Stimulated activated naive CD8-positive, alpha-beta T cell treated with anti-CD3 and anti-CD28 coated beads, Interleukin-15, Interleukin-2, amounts not matched to agents 100 ng/mL and 50 ng/mL, for 24 hours (primary cell): Measurements from ENCODE around the gene RTN4.

Experiments used
- H3K27ac Mint-ChIP-seq: one replicate; pipeline ENCODE4 v1.8.0; 2021; ENCODE audit warnings: mild to moderate bottlenecking, mixed read lengths
- H3K27me3 Mint-ChIP-seq: one replicate; pipeline ENCODE4 v1.8.0; 2021; ENCODE audit warnings: mixed read lengths
- H3K36me3 Mint-ChIP-seq: one replicate; pipeline ENCODE4 v1.8.0; 2021; ENCODE audit warnings: low read depth, mixed read lengths
- H3K4me1 Mint-ChIP-seq: one replicate; pipeline ENCODE4 v1.8.0; 2021; ENCODE audit warnings: low read depth, mixed read lengths
- H3K4me3 Mint-ChIP-seq: one replicate; pipeline ENCODE4 v1.8.0; 2021; ENCODE audit warnings: mild to moderate bottlenecking, mixed read lengths
- H3K9me3 Mint-ChIP-seq: one replicate; pipeline ENCODE4 v1.8.0; 2021; ENCODE audit warnings: mixed read lengths

Gene RTN4

DNA sequence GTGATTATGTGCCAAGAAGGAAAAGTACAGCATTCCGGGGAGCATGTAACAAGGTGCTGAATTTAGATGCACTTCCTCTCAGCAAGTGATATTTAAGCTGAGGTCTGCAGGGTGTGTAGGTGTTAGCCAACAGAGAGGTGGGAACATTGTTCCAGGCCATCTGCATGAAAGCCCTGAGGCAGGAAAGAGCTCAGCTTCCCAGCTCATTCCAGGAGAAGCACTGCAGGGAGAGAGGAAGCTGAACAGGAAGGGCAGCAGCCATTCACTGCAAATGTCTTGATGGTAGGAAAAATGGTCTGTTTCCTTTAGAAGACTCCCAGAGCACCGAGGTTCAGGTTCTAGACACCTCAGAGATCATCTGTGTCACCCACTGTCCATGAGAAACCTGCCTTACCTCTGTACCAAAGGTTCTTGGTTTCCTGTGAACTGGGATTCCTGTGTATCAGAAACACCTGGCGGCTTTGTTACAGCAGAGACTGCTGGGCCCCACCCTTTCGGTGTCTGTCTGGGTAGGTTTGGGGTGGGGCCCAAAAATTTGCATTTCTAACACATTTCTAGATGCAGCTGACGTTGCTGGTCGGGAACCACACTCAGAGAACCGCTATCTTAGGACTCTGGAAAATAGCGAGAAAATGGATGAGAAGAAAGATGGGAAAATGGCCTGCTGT is 84.0 kb downstream of the RTN4 start:
- no peaks in the 10 kb centered on the region for H3K27me3 Mint-ChIP-seq
- H3K4me1 Mint-ChIP-seq: peaks cover 15% of the 10 kb centered on the region
- H3K9me3 Mint-ChIP-seq: no peaks in the 10 kb centered on the region
- H3K36me3 Mint-ChIP-seq: peaks cover 14% of the 10 kb centered on the region
- no peak overlapping the region for H3K4me3 Mint-ChIP-seq
- H3K27ac Mint-ChIP-seq: no peak overlapping the region

- H3K27ac Mint-ChIP-seq: no peak overlapping the region
- H3K9me3 Mint-ChIP-seq: no peaks in the 10 kb centered on the region
- H3K4me3 Mint-ChIP-seq: no peak overlapping the region
- H3K36me3 Mint-ChIP-seq: peaks cover 17% of the 10 kb centered on the region
- no peaks in the 10 kb centered on the region for H3K27me3 Mint-ChIP-seq
- H3K4me1 Mint-ChIP-seq: peaks cover 10% of the 10 kb centered on the region
Measured at GRCh38 chr2:54965425-54965824, 84.8 kb downstream of the RTN4 start.

- Mint-ChIP-seq H3K9me3 (no peaks in the 10 kb centered on the region), H3K27me3 (no peaks in the 10 kb centered on the region), H3K27ac (no peak overlapping the region), H3K4me3 (no peak overlapping the region), H3K4me1 (peaks cover 10% of the 10 kb centered on the region), H3K36me3 (peaks cover 11% of the 10 kb centered on the region)
Measured at GRCh38 chr2:54964816-54965215, 85.4 kb downstream of the RTN4 start.

DNA sequence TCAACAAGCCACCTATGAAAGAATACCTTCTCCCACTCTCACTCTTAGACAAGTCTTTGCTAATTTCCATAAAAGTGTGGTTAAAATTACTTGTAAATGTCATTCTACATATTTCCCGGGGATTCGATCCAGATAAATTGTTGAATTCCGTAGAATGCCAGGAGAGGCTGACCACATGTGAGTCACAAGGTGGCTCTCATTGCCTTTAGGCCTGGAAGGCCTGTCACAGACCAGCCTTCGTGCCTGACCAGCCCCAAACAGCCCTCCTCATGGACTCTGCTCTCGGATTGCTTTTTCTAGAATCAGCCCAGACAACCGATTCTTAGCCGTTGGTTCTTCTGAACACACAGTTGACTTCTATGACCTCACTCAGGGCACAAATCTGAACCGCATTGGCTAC is 86.0 kb downstream of the RTN4 start:
- H3K4me3 Mint-ChIP-seq: no peak overlapping the region
- H3K9me3 Mint-ChIP-seq: no peaks in the 10 kb centered on the region
- H3K4me1 Mint-ChIP-seq: peaks cover 10% of the 10 kb centered on the region
- no peaks in the 10 kb centered on the region for H3K27me3 Mint-ChIP-seq
- no peak overlapping the region for H3K27ac Mint-ChIP-seq
- peaks cover 7% of the 10 kb centered on the region for H3K36me3 Mint-ChIP-seq

DNA sequence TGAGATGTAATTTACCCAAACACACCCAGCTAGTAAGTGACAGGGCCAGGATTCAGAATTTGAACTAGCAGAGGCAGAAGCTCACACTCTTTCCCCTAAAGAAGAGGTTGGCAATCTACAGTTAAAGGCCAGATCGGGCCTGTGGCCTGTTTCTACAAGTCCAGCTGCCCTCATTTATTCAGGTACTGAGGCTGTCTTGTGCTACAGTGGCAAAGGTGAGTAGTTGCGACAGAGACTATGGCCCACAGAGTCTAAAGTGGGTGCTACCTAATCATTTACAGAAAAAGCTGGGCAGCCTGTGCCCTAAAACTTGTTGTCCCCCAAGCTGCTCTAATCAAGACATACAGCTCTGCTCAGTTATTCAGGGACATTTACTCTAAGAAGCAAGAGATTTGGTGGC is 86.8 kb downstream of the RTN4 start:
- Mint-ChIP-seq H3K4me3 (no peak overlapping the region), H3K4me1 (peaks cover 10% of the 10 kb centered on the region), H3K9me3 (no peaks in the 10 kb centered on the region), H3K27ac (no peak overlapping the region), H3K27me3 (no peaks in the 10 kb centered on the region), H3K36me3 (peaks cover 7% of the 10 kb centered on the region)

DNA sequence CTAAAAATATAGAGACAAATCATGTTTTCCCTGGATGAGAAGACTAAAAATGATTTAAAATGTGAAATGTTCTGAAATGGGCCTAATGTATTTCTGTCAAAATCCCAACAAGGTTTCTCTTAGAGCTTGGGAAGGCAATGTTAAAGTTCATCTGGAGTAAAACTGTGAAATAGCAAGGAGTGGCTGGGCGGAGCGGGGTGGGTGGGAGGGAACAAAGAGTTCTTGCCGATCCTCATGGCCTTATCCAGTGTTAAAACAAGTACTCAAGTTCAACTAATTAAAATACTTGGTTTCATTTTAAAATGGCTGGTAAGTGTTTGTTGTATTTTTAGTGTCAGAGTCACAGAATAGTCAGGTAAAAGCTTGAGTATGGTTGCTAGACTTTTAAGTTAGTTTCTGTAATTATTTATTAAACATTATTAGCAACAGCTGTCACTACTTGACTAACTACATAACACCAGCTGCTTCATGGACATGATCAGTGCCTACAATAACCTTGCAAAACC is 87.3 kb downstream of the RTN4 start:
- Mint-ChIP-seq H3K4me3 (no peak overlapping the region), H3K27ac (no peak overlapping the region), H3K27me3 (no peaks in the 10 kb centered on the region), H3K4me1 (peaks cover 10% of the 10 kb centered on the region), H3K36me3 (peaks cover 7% of the 10 kb centered on the region), H3K9me3 (no peaks in the 10 kb centered on the region)

GRCh38 chr2:54962511-54962910 is 87.7 kb downstream of the RTN4 start:
- Mint-ChIP-seq H3K36me3 (peaks cover 7% of the 10 kb centered on the region), H3K9me3 (no peaks in the 10 kb centered on the region), H3K4me1 (peaks cover 10% of the 10 kb centered on the region), H3K27me3 (no peaks in the 10 kb centered on the region), H3K27ac (no peak overlapping the region), H3K4me3 (no peak overlapping the region)

DNA sequence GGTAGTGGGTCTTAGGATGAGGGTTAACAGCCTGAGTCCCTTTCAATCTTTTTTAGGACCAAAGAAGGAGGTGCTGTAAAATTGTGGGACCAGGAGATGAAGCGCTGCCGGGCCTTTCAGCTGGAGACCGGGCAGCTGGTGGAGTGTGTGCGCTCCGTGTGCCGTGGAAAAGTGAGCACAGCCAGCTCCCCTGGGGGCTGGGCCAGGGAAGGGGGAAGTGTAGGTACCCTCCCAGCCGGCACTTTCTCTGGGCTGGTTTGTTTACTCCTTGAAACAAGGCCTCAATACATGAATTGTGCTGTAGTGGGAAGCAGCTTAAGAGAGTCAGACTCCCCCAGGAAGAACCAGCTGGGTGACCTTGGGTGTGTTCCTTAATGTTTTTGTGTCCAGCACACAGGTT is 90.1 kb downstream of the RTN4 start:
- H3K36me3 Mint-ChIP-seq: peaks cover 3% of the 10 kb centered on the region
- H3K4me1 Mint-ChIP-seq: peaks cover 7% of the 10 kb centered on the region
- no peaks in the 10 kb centered on the region for H3K27me3 Mint-ChIP-seq
- H3K4me3 Mint-ChIP-seq: no peak overlapping the region
- H3K9me3 Mint-ChIP-seq: no peaks in the 10 kb centered on the region
- no peak overlapping the region for H3K27ac Mint-ChIP-seq

GRCh38 chr2:54958717-54959371 is 91.4 kb downstream of the RTN4 start:
- H3K9me3 Mint-ChIP-seq: no peaks in the 10 kb centered on the region
- H3K27ac Mint-ChIP-seq: no peak overlapping the region
- H3K36me3 Mint-ChIP-seq: peaks cover 3% of the 10 kb centered on the region
- no peak overlapping the region for H3K4me3 Mint-ChIP-seq
- no peaks in the 10 kb centered on the region for H3K27me3 Mint-ChIP-seq
- H3K4me1 Mint-ChIP-seq: no peaks in the 10 kb centered on the region

DNA sequence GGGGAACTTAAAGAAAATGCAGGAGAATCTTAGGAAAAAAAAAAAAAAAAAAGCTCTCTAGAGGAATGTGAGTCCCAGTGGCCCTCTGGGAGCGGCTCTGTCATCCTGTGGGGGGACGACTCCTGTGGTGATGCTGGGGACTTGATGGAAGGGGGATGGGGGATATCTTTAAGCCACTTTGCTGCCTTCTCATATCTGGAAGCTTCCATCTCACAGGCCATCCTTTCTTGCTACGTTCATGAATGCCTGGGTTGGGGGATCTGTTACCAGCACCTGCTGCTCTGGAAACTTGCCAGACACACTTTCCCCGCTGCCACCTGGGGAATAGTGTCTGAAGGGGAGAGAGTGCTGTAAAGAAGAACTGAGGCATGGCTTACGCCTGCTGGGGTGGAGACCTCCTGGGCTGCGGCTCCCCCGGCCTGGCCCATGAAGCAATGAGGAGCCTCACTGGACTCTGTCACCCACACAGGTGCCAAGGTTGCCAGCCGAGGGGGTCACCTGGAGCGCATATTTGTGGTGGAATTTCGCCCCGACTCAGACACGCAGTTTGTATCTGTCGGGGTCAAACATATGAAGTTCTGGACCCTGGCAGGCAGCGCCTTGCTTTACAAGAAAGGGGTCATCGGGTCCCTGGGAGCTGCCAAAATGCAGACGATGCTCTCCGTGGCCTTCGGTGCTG is 92.8 kb downstream of the RTN4 start:
- Mint-ChIP-seq H3K36me3 (peaks cover 3% of the 10 kb centered on the region), H3K4me3 (no peak overlapping the region), H3K27me3 (no peaks in the 10 kb centered on the region), H3K9me3 (no peaks in the 10 kb centered on the region), H3K27ac (no peak overlapping the region), H3K4me1 (no peaks in the 10 kb centered on the region)

- Mint-ChIP-seq H3K4me3 (no peak overlapping the region), H3K27me3 (no peaks in the 10 kb centered on the region), H3K36me3 (peaks cover 3% of the 10 kb centered on the region), H3K9me3 (no peaks in the 10 kb centered on the region), H3K4me1 (no peaks in the 10 kb centered on the region), H3K27ac (no peak overlapping the region)
Measured at GRCh38 chr2:54956111-54956627, 94.1 kb downstream of the RTN4 start.

GRCh38 chr2:54955358-54956110 is 94.7 kb downstream of the RTN4 start:
- H3K27me3 Mint-ChIP-seq: no peaks in the 10 kb centered on the region

DNA sequence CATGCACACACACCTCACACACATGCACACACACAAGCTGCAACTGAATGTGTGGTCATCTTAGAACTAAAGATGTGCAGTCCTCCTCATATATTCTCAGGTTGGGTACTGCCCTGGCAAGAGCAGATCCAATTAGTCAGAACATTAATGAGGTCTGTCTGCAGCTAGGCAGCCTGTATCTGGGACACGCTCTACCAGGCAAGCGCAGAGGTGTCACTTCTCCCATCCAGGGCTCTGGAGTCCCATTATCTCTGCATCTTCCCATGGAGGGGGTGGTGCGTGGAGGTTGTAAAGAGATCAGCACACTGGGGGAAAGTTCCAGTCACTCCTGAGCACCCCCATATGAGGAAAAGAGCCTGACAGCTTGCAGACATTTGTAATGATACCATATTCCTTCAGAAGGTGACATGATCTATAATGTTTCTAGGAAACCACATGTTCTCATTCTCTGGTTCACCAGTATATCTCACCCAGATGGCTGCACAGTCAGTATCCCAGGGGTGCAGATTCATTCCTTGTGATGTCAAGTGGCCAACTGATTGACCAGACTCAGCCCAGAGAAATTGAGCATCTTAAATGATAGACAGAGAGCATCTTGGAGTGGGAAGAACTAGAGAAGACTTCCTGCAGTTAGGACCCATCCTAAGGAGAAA is 95.4 kb downstream of the RTN4 start:
- no peaks in the 10 kb centered on the region for H3K4me1 Mint-ChIP-seq
- H3K4me3 Mint-ChIP-seq: no peak overlapping the region
- H3K9me3 Mint-ChIP-seq: no peaks in the 10 kb centered on the region
- H3K27ac Mint-ChIP-seq: no peak overlapping the region
- H3K36me3 Mint-ChIP-seq: no peaks in the 10 kb centered on the region
- no peaks in the 10 kb centered on the region for H3K27me3 Mint-ChIP-seq

More at GRCh38 chr2:54955358-54956110, 94.7 kb downstream of the RTN4 start:
- no peak overlapping the region for H3K4me3 Mint-ChIP-seq
- no peak overlapping the region for H3K27ac Mint-ChIP-seq
- no peaks in the 10 kb centered on the region for H3K4me1 Mint-ChIP-seq
- H3K9me3 Mint-ChIP-seq: no peaks in the 10 kb centered on the region
- H3K36me3 Mint-ChIP-seq: no peaks in the 10 kb centered on the region

DNA sequence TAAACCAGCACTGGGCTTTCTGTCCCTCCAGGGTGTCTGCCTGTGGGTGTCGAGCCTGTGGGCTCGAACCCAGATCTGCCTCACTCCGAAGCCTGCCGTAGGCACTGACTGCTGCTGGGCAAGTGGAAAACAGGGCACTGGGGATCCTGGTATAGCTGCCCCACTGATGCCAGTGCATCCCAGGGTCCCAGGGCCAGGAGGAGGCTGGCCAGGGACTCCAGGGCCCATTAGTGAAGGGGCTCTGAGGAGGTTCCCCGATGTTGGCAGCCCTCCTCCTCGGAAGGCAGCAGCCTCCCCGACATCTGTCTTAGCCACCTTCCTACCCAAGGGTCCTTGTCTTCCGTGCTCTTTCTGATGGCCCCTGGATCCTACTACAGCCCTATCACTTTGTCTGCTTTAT is 96.1 kb downstream of the RTN4 start:
- Mint-ChIP-seq H3K9me3 (no peaks in the 10 kb centered on the region), H3K36me3 (no peaks in the 10 kb centered on the region), H3K27me3 (no peaks in the 10 kb centered on the region), H3K4me1 (no peaks in the 10 kb centered on the region), H3K27ac (no peak overlapping the region), H3K4me3 (no peak overlapping the region)
